GM18505 (cell line): Measurements from ENCODE around the gene PRG2.
"Not testable (repeated sequence)": the region's sequence is repeated elsewhere in the genome, so short reads cannot be mapped to it uniquely, and the experiment has no call there.

Experiments used
- ATAC-seq: cut with Tn5 transposase; IDR thresholded peaks from one replicate; pipeline ENCODE4 v1.9.1; 2021; ENCODE audit not compliant: unreplicated experiment
- POLR2A ChIP-seq: IDR thresholded peaks from 4 replicates; pipeline ENCODE4 v1.6.1; 2011; ENCODE audit warnings: borderline replicate concordance; ENCODE audit not compliant: insufficient read depth, insufficient read length; ENCODE audit errors: extremely low read depth

The PRG2 gene

DNA sequence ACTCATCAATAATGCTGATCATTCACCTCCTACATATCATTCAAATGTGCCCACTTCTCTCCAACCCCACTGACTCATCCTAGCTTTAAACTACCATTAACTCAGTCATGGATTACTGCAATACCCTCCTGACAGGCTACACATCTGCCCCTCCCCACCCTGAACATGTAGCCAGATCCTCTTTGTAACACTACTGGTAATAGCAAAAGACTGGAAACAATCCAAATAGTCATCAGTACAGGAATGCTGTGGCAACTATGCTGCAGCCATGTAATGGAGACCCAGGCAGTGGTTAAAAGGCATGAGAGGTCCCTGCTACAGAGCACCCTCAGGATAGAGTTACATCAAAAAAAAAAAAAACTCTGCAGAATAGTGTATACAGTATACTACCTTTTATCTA, 19.8 kb upstream of the PRG2 start:
- no peak for TF ChIP-seq POLR2A
- no peak for ATAC-seq

DNA sequence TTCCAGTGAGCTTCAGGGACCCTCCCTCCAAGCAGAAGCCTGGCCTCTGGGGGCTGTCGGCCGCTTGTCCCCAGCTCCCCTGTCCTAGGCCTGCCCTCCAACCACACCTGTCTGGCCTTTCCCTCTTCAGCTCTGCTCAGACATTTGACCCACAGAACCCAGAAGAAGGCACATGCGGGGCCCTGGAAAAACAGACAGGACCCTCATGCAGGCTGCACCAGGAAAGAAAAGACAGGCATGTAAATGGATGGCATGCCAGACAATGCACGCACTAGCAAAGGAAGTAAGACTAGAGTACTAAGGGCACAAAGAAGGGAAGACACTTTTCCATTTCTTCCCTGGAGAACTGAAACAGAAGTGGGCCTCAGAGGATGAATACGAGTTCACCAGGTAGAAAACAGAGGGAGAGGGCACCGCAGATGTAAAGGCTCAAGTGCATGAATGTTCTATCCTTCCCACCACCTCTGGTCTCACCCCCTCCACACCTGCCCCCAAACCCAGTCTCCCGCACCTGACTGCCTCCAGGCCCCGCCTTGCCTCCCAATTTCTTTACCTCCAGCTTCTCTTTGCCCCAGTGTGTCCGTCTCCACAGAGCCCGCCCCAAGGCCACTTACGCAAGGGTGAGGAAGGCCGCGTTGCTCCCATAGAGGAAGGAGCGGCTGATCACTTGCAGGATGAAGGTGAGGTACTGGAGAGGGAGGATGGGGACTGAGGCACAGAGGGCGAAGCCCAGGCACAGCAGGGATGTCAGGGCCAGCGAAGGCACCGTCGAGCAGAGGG, 19.1 kb upstream of the PRG2 start:
- no peak for TF ChIP-seq POLR2A
- no peak for ATAC-seq

DNA sequence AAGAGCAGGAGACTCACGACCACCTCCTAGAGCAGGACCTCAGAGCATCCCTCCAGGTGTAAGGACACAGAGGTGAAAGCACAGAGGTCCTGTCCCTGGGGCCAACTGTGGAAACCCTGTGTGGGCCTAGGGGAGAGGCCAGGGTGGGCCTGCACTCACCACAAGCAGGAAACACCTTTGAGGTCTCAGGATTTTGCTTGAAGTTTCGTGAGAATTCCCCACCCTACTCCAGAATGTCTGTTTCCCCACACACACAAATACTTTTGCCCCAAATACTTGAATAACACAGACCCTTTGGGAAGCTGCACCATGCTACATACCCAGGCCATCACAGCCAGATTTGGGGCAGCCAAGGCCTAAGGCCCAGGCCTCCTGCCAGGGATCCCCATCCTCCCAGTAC, 18.3 kb upstream of the PRG2 start:
- no peak for ATAC-seq
- TF ChIP-seq POLR2A = no peak

DNA sequence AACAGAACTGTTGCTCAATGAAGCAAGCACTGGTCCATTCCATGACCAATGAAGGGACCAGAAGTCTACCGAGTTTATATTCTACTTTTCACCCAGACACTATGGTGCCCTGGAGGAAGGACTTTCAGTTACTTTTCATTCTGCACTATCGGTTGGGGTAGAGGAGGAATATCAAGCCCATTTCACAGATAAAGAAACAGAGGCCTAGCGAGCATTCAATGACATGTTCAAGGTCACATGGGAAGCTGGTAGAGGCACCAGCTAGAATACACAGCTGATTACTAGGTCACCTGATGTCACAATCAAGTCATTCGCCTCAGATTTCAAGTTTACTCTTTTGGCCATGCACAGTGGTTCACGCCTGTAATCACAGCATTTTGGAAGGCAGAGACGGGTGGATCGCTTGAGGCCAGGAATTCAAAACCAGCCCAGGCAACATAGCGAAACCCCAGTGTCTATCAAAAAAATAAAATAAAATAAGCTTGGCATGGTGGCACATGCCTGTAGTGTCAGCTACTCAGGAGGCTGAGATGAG, 17.6 kb upstream of the PRG2 start:
- TF ChIP-seq POLR2A = no peak
- ATAC-seq = no peak

DNA sequence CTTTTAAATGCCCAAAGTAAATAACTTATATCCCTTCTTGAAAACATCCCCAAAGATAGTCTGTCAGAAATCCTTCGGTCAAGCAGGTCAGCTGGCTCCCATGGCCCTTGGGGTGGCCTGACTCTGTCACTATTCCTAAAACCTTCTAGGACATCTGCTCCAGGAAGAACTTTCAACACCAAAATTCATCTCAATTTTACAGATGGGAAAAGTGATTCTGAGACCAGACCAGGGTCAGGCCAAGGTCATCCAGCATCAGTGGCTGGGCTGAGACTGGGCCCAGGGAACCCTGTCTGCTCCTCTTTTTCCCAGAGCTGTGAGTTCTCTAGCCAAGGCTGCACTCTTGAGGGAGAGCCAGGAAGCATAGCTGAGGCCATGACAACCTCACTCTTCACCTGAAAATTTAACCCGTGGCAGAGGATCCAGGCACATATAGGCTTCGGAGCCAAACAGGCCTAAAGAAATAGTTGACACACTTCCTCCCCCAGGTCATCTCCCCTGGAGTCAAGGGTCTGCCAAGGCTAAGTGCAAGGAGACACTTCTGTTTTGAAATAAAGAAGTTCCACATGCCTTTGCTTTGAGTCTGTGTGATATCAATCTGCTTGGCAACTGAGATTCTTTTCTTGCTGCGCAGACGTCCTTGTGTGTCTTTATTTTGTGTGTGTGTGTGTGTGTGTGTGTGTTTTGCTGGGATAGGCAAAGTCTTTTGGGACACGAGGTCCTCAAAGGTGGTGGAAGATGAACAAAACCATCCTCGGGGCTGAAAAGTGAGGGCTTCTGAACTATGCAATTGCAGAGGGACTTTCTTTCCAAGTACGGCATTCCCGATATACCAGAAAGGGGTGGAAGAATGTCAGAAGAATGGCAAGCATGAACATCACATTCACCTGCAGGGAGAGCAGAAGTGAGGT, 16.8 kb upstream of the PRG2 start:
- TF ChIP-seq POLR2A = no peak
- ATAC-seq = no peak

DNA sequence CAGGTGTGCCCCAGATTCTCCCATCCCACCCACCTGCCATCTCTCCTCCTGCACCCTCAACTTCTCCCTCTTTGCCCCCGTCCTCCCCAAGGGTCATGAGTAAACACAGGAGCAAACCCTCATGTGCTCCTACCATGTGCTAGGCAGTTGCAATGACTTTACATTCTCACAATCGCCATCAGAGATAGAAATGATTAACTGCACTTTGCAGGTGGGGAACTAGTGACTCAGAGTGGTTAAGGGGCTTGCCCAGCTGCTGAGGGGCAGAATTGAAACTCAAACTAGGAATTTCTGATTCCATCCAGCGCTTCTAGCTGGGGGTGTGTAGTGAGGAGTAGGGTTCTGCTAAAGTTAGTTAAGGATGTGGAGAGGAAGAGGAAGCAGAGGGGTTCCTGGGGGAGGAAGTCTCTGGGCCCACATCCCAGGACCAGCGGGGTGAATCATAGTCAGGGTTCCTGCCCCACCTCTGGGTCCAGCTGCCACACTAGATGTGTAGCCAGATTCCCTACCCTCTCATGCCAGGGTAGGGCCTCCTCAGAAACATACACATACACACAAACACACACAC, 16.0 kb upstream of the PRG2 start:
- ATAC-seq = peak; percentile 79
- peak; percentile 22 for TF ChIP-seq POLR2A

DNA sequence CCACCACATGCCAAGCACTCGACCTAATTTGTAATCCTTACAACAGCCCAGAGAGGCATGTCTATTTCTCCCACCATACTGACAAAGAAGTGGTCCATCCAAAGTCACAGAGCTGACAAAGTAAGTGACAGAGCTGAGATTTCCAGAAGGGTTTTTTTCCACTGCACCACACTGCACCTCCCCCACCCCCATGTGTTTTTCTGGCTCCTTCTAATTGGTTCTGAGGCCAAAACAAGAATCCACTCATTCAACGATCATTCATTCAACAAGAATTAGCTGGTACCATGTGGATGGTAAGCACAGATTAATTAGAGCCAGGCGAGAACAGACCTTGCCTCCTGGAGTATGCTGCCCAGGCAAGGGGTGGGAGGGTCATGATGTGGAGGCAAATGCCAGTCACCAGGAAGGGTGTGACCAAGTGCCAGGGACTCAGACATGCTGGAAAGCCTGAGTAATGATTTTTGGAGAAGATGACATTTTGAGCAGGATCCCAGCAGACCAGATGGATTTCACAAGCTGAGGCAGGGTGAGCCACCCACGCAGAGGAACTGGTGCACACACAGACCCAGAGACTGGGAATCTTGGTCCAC, 14.9 kb upstream of the PRG2 start:
- ATAC-seq = no peak
- TF ChIP-seq POLR2A = no peak

DNA sequence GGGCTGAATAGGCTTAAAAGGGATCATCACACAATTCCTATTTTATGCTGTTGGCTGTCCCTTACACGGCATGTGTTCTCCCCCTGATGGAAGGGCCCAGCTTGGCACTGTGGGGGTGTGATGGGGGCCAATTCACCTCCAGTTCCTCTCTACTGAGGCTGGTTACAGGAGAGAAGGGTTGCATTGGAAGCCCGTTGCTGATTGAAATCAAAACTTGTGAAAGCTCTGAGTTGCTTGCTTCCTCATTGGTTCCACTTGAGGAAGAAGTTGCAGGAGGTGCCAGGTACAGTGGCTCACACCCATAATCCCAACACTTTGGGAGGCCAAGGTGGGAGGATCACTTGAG, 13.3 kb upstream of the PRG2 start:
- no peak for TF ChIP-seq POLR2A
- ATAC-seq = peak; percentile 38

DNA sequence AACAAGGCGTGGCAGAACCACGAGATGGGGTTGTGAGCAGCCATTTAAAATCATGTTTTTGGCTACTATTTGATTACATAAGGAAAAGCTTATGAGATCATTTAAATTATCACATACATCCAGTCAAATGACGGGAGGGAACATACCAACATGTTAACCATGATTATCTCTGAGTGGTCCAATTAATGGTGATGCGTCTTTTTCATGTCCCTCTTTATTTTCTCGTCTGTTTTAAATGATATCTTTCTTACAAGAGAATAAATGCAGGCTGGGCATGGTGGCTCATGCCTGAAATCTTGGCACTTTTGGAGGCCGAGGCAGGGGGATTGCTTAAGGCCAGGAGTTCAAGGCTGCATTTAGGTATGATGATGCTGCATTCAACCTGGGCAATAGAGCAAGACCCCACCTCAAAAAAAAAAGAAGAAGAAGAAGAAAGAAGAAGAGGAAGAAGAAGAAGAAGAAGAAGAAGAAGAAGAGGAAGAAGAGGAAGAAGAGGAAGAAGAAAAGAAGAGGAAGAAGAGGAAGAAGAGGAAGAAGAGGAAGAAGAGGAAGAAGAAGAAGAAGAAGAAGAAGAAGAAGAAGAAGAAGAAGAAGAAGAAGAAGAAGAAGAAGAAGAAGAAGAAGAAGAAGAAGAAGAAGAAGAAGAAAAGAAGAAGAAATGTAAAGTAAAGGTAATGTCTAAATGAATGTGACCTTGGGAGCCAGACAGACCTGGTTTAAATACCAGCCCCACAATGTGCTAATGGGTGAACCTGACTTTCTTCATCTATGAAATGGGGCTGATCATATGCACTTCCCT, 12.8 kb upstream of the PRG2 start:
- ATAC-seq = not testable (repeated sequence)

DNA sequence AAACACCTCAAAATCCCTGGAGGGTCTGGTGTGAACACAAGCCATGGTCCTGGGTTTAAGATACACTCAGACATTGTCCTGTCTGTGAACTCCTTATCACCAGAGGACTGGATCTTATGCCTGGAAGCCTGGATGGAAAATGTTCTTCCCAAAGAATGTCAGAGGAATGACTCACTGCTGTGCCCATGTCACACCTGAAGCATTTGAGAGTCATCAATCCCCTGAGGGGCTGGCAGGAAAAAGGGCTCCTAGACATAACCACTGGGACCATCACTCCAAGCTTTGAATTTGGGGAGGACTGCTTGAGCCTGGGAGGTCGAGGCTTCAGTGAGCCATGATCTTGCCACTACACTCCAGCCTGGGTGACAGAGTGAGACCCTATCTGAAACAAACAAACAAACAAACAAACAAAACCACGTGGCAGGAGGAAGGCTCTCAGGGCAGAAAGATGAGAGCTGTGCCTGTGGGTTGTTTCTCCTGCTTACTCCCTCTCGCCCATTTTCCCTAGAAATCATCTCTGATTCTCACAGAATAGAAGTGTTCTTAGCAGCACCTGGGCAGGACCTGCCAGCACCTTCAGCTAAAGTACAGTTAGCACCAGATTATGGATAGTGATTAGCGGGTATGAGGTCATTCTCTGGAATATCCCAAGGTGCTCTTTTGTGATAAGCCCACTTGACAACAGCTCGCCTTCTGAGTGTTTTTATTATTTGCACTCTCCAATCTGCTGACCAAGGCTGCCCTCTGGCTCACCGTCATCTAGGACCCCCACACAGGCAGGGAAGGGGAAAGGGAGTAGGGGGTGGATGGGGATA, 11.9 kb upstream of the PRG2 start:
- no peak for TF ChIP-seq POLR2A
- no peak for ATAC-seq

DNA sequence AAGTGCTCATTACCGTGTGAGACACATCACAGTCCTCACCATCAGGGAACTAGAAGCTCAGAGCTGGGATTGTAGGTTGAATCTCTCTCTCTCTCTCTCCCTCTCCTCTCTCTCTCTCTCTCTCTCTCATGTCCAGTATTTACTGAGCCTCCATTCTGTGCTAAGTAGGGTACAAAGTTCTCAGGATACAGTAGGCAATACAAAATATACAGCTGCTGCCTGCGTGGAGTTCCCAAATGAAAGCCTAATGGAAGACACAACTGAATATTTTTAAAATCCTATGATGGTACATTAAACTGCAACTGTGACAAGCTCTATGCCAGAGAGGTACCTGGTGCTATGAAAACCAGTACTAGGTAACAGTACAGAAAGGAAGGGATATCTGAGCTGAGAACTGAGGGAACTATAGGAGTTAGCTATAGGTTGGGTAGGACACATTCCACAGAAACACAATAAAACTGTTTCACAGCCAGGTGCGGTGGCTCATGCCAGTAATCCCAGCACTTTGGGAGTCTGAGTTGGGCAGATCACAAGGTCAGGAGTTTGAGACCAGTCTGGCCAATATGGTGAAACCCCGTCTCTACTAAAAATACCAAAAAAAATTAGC, 9.6 kb upstream of the PRG2 start:
- no peak for ATAC-seq

More for the DNA sequence above, 9.6 kb upstream of the PRG2 start:
- TF ChIP-seq POLR2A = no peak
